GM12873 (cell line): ENCODE data around the gene RAD51.

Source experiments
- TF ChIP-seq, protein P1 (sequence below): IDR thresholded peaks from 2 replicates; pipeline ENCODE4 v1.5.1; 2012; ENCODE audit warnings: low read depth, mild to moderate bottlenecking, moderate library complexity, low read length, control low read depth; ENCODE audit not compliant: insufficient read depth; ENCODE audit errors: missing control alignments

Gene RAD51

GRCh38 chr15:40776537-40777141, 81.7 kb downstream of the RAD51 start:
- TF ChIP-seq, protein P1, sequence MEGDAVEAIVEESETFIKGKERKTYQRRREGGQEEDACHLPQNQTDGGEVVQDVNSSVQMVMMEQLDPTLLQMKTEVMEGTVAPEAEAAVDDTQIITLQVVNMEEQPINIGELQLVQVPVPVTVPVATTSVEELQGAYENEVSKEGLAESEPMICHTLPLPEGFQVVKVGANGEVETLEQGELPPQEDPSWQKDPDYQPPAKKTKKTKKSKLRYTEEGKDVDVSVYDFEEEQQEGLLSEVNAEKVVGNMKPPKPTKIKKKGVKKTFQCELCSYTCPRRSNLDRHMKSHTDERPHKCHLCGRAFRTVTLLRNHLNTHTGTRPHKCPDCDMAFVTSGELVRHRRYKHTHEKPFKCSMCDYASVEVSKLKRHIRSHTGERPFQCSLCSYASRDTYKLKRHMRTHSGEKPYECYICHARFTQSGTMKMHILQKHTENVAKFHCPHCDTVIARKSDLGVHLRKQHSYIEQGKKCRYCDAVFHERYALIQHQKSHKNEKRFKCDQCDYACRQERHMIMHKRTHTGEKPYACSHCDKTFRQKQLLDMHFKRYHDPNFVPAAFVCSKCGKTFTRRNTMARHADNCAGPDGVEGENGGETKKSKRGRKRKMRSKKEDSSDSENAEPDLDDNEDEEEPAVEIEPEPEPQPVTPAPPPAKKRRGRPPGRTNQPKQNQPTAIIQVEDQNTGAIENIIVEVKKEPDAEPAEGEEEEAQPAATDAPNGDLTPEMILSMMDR: no peak
